ENCODE data around the gene SOX6.

The SOX6 gene

DNA sequence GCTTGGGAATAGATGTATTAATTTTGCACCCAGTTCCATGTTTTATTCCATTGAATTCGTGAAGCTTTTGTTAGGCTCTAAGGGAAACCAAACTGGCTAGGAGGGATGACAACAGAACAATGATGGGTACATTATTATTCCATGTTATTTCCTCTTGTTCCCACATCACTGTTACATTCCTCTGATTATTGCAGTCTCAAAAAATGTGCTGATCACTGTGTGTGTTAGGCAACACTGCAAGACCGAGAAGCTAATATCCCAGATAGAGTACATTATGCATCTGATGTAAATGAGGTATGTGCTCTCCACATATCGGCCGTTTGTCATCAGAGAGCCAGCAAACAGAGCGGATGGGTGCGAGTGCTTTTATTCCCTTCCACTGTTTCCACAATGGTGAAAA is 327.9 kb downstream of the SOX6 start:
- DNase-seq, result peak; percentile 63

DNA sequence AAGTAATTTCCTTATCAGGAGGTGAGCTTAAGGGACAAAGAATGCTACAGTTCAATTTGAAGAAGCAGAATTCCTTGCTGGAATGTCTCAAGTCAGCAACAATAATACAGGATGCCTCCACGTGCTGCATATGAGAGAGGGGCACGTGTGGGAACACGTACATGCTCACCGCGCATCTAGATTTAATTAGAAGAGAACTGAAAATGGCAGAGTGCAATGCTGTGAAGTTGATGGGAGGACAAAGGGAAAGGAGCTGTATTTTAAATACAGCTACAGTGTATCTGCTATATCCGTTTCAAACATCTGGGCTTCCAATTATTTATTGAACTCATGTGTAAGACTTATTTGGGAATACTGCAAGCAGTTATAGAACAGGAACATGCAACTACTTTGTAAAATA is 328.7 kb downstream of the SOX6 start:
- peak; percentile 22 for DNase-seq

DNA sequence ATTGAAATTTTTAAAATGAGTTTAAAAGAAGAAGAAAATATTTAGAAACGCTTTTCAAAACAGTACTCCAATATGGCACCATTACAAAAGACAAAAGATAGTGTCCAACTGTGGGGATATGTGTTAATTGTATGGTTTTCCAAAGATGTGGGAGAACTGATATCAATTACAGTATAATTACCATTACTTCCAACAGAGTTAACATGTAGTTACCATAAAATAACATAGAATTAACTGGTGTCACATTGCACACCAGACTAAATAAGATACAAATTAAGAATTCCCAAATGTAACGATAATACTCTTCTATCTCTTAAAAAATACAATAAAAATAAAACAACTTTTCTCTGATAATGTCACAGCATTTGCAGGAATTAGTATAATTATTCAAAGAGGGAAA is 329.5 kb downstream of the SOX6 start:
- DNase-seq, result no peak

DNA sequence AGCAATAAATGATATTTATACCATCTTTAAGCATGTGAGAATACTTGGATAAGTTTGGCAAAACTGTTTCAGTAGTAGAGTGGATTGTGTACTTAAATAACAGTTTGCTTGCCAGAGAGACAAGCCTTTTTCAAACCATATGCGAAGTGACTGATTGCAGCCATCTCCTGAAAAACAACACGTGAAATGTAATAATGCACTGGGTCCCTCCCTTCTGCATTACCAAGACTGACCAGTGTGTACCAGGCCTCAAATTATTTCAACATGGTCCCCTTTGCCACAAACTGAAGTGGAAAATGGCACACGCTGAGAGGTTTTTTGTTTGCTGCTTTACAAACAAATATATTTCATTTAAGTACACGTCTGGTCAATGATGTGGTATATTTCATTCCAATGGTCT is 337.4 kb downstream of the SOX6 start:
- DNase-seq, result no peak

DNA sequence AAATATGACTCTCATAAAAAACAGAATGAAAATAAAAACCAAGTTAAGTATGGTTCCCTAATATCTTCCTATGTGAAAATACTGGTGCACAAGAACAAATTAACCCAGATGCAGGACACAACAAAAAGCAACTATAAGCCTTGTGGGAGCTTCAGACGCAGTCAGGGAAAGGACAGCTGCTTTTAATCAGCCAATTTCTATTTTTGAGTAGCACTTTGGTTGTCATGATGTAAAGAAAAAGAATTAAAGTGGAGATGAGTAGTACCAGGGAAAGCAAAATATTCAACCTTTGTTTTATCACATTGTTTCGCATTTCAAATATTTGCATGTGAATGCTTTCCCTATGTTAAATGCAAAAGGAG is 339.9 kb downstream of the SOX6 start:
- no peak for DNase-seq

DNA sequence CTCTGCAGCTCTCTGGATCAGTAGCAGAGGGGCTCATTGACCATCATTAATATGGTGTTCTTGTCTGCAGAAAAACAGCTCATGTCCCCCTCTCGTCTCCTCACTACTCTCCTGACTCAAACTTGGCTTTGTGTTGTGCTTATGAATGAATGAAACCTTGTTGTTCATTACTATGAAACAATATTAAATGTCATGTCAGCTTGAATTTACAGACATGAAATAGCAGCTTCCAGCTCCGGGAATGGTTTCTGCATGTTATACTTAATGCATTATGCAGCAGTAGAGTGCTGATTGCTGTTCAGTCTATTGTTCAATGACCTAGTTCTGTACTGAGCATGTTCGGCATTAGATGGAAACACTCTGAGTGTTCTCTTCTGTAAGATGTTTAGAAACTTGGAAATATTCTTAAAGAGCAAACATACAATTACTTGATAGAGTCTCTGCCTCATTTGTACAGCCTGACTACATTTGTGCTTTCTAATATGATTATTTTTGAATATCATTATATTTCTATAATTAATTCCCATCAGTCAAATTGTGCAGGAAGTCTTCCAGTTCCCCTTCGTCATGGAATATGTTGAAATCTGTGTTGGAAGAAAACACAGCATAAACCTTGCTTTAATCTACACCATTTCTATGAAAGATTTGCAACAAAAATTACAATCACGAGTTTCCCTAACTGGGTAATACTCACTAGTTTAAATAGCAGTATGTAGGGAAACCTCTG is 340.4 kb downstream of the SOX6 start:
- no peak for DNase-seq

DNA sequence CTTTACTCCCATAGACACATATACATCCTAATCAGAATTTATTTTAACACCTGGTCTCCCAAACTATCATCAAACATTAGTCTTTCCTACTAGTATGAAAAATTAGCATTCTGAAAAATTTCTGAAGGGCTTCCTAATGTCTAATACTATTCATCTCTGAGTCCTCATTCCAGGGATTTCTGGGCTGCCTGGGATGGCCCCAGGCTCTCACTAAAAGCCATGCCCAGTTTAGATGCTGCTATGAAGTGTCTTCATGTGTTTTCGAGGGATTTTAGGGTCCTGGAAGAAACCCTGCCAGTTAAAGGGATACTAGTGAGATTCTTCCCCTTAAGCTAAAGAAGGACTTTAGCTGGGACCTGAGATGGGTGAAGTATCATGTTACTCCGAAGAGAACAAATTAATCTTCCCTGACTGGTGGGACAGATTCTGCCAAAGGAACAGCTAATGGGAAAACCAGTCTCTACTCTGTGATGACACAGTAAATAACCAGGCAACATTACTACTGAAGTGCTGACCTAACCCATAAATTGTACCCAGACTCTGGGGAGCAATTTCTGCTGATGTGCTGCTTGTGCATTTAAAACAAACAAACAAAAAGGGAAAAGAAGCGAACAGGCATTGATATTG is 342.6 kb downstream of the SOX6 start:
- DNase-seq, result no peak

DNA sequence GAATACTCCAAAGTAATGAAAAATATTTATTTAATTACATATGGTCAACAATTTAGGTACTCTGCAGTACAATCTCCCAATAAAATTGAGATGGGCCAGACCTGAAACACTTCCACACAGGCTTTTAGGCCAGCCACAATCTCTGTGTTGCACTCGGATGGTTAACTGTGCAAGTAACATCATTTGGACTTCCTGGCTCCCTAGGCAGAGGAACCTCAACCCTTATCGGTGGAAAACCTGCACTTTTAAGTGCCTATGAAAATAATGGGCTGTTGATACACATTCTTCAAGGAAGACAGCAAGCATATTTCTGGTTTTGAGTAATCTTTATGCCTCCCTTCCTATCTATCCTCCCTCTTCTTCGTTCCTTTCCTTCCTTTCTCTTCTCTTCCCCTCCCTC is 343.1 kb downstream of the SOX6 start:
- DNase-seq, result no peak

DNA sequence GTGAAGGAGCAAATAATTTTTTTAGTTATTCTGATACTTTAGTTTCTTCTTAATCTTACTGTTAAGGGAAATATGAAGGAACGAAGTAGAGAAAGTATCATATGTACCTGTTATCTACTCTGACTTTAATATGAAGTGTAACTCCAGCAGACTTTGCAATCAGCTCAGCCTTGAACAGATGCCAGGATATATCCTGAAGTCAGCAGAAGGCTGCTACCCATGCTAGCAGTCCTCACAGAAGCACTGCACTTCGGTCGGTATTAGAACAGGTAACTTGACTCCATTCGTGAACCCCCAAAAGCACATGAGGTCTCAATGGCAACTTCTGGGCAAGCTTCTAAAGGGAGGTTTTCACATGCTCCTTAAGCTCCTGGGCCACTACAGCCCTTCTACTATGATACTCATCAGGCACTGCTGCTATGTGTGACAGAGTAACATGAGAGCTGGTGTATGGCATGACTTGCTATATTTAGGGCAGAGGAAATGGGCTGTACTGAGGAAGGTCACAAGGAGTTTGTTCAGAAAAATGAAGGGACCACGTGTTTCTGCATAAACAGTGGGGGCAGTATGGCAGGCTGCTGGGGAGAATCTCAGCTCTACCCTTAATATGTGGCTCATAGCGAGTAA is 344.1 kb downstream of the SOX6 start:
- no peak for DNase-seq

DNA sequence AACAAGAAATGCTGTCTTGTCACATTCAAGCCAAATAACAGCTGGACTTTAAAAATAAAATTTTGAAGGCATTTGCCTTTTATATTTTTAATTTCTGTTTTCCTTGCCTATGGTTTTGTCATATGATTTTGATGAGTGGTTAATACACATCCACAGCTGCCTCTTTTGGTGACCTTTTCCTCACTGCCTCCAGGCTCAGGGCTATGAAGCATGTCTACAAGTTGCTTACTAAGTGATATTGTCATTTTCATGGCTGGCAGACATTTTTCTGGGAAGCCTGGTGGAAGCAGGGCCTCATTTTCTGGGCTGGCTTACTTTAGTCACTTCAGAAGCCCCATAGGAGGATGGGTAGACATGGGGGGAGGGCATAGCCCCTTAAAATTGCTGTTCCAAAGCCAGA is 344.9 kb downstream of the SOX6 start:
- no peak for DNase-seq

DNA sequence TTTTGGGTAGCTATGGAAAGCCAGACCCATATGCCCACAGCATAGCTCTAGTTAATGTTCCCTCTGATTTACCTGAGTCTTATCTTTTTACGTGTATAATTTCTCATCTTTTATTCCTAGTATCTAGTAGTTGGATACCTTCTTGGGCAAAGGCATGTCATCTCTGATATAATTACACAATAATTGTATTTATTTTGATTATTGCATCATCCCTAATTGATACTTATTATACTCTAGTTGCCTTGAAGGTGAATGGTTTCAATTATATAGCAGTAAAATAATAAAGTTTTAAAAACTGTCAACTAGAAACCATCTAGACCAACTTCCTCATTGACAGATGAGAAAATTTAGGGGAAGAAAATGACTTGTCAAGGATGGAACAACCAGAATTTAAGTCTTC is 347.3 kb downstream of the SOX6 start:
- DNase-seq, result no peak

DNA sequence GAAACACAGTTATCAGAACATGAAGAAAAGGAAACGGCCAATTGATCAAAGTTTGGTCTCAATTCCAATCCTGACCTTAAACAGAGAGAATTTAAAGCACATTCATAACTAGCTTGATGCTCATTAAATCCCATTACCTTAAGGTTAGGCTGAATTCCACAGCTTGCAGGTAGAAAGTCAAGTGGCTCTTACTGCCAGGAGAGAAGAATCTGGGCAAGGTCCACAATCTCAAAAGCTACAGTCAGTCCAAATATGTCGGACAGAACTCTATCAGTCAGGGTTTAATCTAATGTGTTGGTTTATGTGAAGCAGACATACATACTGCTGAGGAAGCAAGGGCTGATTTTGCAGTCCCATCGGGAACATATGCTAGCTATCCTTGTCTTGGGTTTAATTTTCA is 348.8 kb downstream of the SOX6 start:
- no peak for DNase-seq

DNA sequence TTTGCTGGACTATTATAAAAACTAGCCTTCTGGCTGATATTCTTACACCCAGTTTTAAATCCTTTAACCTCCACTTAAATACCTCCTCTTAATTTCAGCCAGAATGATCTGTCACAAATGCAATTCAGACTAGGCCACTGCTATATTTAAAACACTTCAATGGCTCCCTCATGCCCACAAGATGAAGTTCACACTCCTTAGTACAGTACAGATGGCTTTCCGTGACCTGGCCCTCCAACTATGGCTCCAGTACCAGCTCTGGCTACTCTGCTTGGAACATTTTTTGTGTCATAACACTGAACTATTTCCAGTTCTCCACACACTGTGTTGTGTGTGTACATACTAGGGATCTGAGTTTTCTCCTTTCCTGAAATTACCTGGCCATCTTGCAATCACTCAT is 353.4 kb downstream of the SOX6 start:
- no peak for DNase-seq

DNA sequence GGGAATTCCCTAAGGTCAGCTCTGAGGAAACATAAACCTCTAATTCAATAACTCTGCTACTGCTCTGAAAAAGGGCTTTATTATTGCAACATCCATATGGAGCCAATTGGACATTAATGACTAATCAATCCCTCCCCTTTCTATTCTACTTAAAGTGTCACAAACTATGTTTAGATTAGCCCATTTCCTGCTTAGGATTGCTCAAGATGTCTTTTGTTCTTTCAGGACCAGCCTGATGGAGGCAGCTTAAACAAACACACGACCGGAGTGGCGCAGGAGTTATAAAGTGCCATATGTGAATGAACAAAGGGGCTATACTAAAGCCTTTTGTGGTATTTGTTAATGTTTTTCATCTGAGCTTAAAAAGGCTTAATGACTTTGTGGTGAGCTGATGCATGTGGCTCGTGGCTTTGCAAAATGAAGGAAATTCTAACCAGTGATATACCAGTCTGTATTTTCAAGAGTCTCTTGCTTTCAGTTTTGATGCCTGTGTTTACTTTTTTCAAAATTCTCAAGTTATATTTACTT is 354.4 kb downstream of the SOX6 start:
- DNase-seq, result peak; percentile 97

DNA sequence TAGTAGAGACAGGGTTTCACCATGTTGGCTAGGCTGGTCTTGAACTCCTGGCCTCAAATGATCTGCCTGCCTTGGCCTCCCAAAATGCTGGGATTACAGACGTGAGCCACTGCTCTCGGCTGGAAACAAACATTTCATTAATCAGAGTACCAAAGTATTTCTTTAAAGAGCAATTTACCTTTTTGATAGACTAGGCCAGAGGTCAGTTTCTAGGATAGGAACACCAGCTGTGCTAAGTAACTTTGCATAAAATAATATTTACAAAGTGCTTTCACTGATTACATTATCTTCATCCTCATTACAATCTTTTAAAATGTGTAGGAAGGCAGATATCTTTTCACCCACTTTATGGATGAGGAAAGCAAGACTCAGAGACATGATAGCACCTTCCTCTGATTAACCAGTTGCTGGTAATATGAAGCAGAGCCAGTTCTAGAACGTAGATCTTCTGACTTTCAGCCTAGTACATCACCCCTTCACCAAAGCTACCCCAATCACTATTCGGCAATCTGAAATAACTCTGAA is 355.2 kb downstream of the SOX6 start:
- DNase-seq, result no peak

DNA sequence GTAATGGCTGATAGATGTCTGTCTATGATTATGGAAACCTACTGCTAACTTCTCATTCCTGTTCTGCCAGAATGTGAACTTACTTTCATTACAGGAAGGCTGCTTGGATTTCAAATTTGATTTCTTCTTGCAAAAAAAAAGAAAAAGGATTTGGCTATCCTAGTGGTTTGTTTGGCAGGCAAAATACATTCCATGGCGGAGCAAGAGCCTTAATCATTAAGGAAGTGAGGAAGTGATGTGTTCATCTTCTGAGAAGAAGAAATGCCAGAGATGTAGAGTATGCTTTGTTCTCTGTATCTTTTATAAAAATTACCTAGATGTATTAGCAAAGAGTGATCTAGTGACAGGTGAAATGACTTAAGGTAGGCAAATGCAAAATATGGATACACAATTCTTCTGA is 356.3 kb downstream of the SOX6 start:
- peak; percentile 85 for DNase-seq

DNA sequence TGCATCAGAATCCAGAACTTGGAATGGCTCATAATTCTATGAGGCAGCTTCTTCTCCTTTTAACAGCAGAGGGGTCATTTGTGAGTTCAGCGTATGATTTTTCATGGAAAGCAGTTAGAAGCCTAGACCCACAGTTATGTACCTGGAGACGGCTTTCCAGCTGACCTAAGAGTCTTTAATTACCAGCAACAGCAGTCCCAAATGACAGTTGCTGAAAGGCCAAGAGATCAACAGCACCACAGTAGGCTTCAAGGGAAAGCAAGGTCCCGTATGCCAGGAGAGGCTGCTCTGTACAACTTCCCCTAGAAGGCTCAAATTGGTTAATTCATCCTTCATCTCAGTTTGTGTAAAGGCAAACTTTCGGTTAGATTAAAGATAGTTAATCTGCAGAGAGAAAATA is 363.0 kb downstream of the SOX6 start:
- no peak for DNase-seq

DNA sequence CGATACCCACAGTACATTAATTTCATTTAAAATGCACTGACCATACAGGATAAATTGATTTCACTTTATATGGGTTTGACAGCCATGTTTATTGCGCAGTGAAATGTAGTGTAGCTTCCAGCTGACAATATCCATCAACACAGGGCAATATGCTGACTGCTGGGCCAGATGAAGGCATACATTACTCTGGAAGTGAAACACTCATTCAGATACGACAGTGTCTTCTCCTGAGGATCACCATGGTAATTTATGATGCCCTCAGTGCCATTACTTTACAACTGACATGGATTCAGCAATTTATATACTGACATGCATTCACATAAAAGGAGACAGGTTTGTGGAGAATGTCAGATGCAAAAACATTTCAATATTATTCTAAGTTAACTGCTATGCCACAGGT is 365.1 kb downstream of the SOX6 start:
- DNase-seq, result no peak

DNA sequence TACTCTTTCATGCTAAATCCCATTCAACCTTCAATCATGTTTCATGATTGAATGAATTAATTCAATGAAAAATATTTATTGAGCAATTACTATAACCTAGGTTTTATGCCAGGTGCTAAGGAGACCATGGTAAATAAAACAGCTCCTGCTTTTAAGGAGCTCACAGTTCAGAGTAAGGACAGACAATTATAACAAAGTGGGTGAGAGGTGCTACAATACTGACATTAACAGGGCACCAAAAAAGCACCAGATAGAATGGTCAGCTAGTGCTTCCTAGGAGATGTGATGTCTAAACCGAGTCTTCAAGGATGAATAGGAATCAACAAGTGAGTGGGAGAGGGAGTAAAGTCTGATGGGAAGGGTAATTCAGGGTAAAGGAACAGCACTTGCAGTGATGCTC is 366.7 kb downstream of the SOX6 start:
- no peak for DNase-seq

DNA sequence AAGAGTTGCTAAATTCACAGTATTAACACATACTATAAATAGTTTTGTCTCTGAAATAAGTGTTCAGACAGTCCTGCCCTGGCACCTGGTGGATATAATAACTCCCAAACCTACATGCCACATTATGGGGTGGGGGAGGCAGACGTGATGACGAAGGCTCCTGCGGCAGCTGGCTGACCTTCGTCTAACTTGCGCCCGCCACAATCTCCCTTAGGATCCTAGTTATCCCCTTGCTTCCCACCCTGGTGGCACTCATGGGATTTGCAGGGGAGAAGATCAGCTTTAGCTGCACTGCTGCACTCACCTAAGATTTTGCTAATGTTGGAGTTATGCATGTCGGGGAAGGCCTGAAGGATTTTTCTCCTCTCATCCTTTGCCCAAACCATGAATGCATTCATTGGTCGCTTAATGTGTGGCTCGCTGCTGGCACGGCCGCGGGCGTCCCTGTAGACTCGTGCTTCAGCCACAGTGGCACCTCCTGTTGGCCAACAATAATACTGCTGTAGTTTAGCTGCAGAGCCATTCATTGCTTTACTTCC is 367.6 kb downstream of the SOX6 start:
- DNase-seq, result no peak

DNA sequence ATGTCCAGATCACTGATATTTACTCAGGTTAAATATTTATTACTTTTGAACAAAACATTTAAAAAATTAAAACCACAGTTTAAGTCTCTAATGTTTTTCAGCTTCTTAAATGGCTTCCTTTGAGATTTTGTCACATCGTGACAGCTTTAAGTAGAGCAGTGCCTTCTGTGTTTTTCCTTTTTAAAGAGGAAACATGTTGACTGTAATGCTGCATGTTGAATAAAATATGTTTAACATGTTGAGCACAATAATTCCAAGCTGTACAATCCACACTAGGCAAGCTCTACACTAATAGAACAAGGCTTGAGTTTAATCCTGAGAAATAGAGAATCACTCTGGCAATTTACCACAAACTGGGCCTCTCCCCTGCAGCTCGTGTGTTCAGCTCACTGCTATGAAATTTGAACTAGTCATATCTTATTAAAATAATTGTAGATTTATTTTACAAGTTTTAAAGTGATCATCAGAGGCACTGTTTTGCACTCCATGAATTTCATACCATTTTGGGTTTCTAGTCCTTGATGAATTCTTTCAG is 368.3 kb downstream of the SOX6 start:
- DNase-seq, result no peak

DNA sequence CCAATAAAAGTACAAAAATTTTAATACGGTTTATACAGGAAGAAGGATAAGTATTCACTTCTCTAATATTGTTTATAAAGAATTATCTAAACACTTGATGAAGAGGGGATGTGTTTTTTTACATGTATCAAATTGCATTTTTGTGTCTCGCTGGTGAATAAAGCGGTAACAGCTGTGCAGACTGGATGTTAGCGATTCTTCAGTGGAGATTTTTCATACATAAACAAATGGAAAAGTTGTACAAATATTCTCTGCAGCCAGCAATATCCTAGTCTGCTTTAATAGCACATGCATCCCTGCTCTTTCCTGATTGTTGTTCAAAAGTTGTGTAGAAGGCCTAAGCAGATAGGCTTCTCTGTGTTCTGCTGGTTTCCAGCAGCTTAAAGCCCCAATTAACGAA is 369.3 kb downstream of the SOX6 start:
- DNase-seq, result no peak

DNA sequence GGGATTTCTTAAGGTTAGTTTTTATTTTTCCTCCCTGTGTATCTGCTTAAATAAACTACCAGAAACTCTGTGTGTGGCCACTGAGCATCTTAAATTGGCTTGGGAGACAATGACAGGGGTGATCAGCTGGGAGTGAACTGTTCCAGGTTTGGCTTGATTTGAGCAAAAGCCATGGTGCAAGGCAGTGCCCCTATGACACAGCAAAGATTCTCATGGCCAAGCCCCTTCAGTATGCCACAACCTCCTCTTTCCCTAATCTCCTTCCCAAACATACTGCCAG is 370.5 kb downstream of the SOX6 start:
- DNase-seq, result no peak
